GM19372 (cell line): Measurements from ENCODE around the gene S100A4.
"Not testable (repeated sequence)": the region's sequence is repeated elsewhere in the genome, so short reads cannot be mapped to it uniquely, and the experiment has no call there.

Experiments
- ATAC-seq: cut with Tn5 transposase; IDR thresholded peaks from one replicate; pipeline ENCODE4 v1.9.1; 2021; ENCODE audit warnings: mild to moderate bottlenecking, low read depth, moderate library complexity; ENCODE audit not compliant: unreplicated experiment

The S100A4 gene

GRCh38 chr1:153568367-153569099 is 22.9 kb upstream of the S100A4 start:
- ATAC-seq = no peak

GRCh38 chr1:153567621-153568366 is 22.2 kb upstream of the S100A4 start:
- no peak for ATAC-seq

- ATAC-seq = no peak
These were observed 21.1 kb upstream of the S100A4 start for GRCh38 chr1:153566414-153567371.

- ATAC-seq = no peak
These were observed 20.1 kb upstream of the S100A4 start, which contains the start of gene S100A2 for GRCh38 chr1:153565529-153566374. Gene S100A2 (minus strand): TSS chr1:153565844. CDS start chr1:153563877, 1,967 bp downstream.

GRCh38 chr1:153563991-153564390 is 18.4 kb upstream of the S100A4 start:
- ATAC-seq = no peak

GRCh38 chr1:153563483-153563901 is 17.9 kb upstream of the S100A4 start:
- no peak for ATAC-seq

GRCh38 chr1:153562021-153562420 is 16.4 kb upstream of the S100A4 start:
- ATAC-seq = not testable (repeated sequence)

GRCh38 chr1:153561466-153561985 is 15.9 kb upstream of the S100A4 start:
- ATAC-seq = no peak

- no peak for ATAC-seq
These were observed 15.3 kb upstream of the S100A4 start for GRCh38 chr1:153560771-153561465.

GRCh38 chr1:153560241-153560640 is 14.6 kb upstream of the S100A4 start:
- no peak for ATAC-seq

GRCh38 chr1:153557877-153558276 is 12.3 kb upstream of the S100A4 start:
- ATAC-seq = no peak

GRCh38 chr1:153556348-153556747 is 10.7 kb upstream of the S100A4 start:
- ATAC-seq = no peak

- ATAC-seq = no peak
These were observed 8.4 kb upstream of the S100A4 start for GRCh38 chr1:153553830-153554541.

- ATAC-seq = no peak
These were observed 7.5 kb upstream of the S100A4 start for GRCh38 chr1:153553096-153553495.

GRCh38 chr1:153552335-153552734 is 6.7 kb upstream of the S100A4 start:
- ATAC-seq = no peak

- no peak for ATAC-seq
These were observed 5.4 kb upstream of the S100A4 start for GRCh38 chr1:153550827-153551500.

GRCh38 chr1:153550398-153550758 is 4.8 kb upstream of the S100A4 start:
- ATAC-seq = no peak
